ENCODE results near the gene ADAD1.

Gene ADAD1

GRCh38 chr4:122456231-122457116 lies 77.7 kb downstream of the ADAD1 start, which contains the start of gene IL2:
Gene IL2, minus strand, starts transcription at chr4:122456725. Its CDS starts 285 bp downstream, at chr4:122456440.
- peaks cover 5% of the 10 kb centered on the region; the same call in 1 of the 2 replicates for H3K4me1 ChIP-seq (ENCODE audit: insufficient read depth, low read length)
- no peaks in the 10 kb centered on the region for H3K36me3 ChIP-seq (ENCODE audit: insufficient read depth, low read length)
- no peaks in the 10 kb centered on the region for H3K27me3 ChIP-seq (ENCODE audit: insufficient read depth, low read length)
- no peak within 1 kb of the TSS for H3K9ac ChIP-seq (ENCODE audit: low read depth, low read length)
- no peaks in the 10 kb centered on the region for H3K9me3 ChIP-seq (ENCODE audit: insufficient read depth, low read depth, low read length)
- H3K4me3 ChIP-seq (ENCODE audit: low read length): no peak within 1 kb of the TSS
- H3K27ac ChIP-seq (ENCODE audit: low read depth, low read length): no peak within 1 kb of the TSS
- no CpG with 5 or more reads among the region's 2 CpGs for WGBS

DNA sequence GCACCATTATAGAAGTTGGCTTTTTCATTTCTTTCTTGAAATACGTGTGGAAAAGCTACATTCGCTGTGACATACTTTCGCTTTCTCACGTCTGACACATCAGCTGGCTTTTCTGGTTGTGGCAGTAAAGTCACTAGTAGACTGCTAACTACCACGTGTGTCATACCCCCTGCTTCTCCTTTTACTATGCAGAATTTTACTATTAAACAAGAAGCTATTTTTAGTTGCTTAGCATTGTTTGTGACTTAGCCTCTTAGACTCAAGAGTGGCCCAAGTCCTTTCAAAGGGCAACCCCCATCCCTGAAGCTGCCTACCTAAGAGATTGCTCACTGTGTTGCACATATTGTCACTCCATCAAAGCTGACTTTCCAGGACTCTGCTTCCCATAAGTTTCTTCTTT lies 79.8 kb downstream of the ADAD1 start:
- H3K4me3 ChIP-seq (ENCODE audit: low read length): no peak overlapping the region
- H3K27ac ChIP-seq (ENCODE audit: low read depth, low read length): no peak overlapping the region
- peaks cover 5% of the 10 kb centered on the region; the same call in 1 of the 2 replicates for H3K4me1 ChIP-seq (ENCODE audit: insufficient read depth, low read length)
- 53% methylated on average over 5 of the region's 5 CpGs for WGBS
- no peaks in the 10 kb centered on the region for H3K27me3 ChIP-seq (ENCODE audit: insufficient read depth, low read length)
- H3K9ac ChIP-seq (ENCODE audit: low read depth, low read length): no peak overlapping the region
- H3K9me3 ChIP-seq (ENCODE audit: insufficient read depth, low read depth, low read length): no peaks in the 10 kb centered on the region
- H3K36me3 ChIP-seq (ENCODE audit: insufficient read depth, low read length): no peaks in the 10 kb centered on the region

- Histone ChIP-seq H3K9ac (ENCODE audit: low read depth, low read length) (no peak overlapping the region), H3K4me3 (ENCODE audit: low read length) (no peak overlapping the region), H3K27me3 (ENCODE audit: insufficient read depth, low read length) (no peaks in the 10 kb centered on the region), H3K36me3 (ENCODE audit: insufficient read depth, low read length) (no peaks in the 10 kb centered on the region), H3K9me3 (ENCODE audit: insufficient read depth, low read depth, low read length) (peaks cover 12% of the 10 kb centered on the region; the same call in 1 of the 2 replicates), H3K4me1 (ENCODE audit: insufficient read depth, low read length) (no peaks in the 10 kb centered on the region), H3K27ac (ENCODE audit: low read depth, low read length) (no peak overlapping the region)
- 100% methylated on average over 1 of the region's 1 CpG for WGBS
These were observed 90.6 kb downstream of the ADAD1 start for GRCh38 chr4:122469457-122469856.

GRCh38 chr4:122475233-122475632 lies 96.4 kb downstream of the ADAD1 start:
- Histone ChIP-seq H3K4me1 (ENCODE audit: insufficient read depth, low read length) (no peaks in the 10 kb centered on the region), H3K27me3 (ENCODE audit: insufficient read depth, low read length) (no peaks in the 10 kb centered on the region), H3K36me3 (ENCODE audit: insufficient read depth, low read length) (no peaks in the 10 kb centered on the region), H3K27ac (ENCODE audit: low read depth, low read length) (no peak overlapping the region), H3K9me3 (ENCODE audit: insufficient read depth, low read depth, low read length) (no peaks in the 10 kb centered on the region), H3K9ac (ENCODE audit: low read depth, low read length) (no peak overlapping the region), H3K4me3 (ENCODE audit: low read length) (no peak overlapping the region)
- 83% methylated on average over 2 of the region's 3 CpGs for WGBS

- Histone ChIP-seq H3K27me3 (ENCODE audit: insufficient read depth, low read length) (no peaks in the 10 kb centered on the region), H3K36me3 (ENCODE audit: insufficient read depth, low read length) (no peaks in the 10 kb centered on the region), H3K4me1 (ENCODE audit: insufficient read depth, low read length) (no peaks in the 10 kb centered on the region), H3K27ac (ENCODE audit: low read depth, low read length) (no peak overlapping the region), H3K9ac (ENCODE audit: low read depth, low read length) (no peak overlapping the region), H3K4me3 (ENCODE audit: low read length) (no peak overlapping the region), H3K9me3 (ENCODE audit: insufficient read depth, low read depth, low read length) (no peaks in the 10 kb centered on the region)
- no CpG with 5 or more reads among the region's 1 CpG for WGBS
These were observed 97.3 kb downstream of the ADAD1 start for GRCh38 chr4:122476126-122476525.

DNA sequence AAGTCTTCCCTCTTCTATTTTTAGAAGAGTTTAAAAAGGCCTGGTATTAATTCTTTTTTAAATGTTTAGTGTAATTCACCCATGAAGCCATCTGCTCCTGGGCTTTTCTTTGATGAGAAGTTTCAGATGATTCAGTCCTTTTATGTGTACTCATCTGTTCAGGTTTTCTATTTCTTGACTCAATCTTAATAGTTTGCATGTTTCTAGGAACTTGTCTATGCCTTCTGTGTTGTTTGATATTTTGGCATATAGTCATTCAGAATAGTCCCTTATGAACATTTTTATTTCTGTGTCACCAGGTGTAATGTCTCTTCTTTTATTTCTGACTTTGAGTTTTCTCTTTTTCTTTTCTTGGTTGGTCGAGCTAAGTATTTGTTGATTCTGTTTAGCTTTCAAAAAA lies 97.9 kb downstream of the ADAD1 start:
- H3K4me1 ChIP-seq (ENCODE audit: insufficient read depth, low read length): no peaks in the 10 kb centered on the region
- no peak overlapping the region for H3K27ac ChIP-seq (ENCODE audit: low read depth, low read length)
- H3K9me3 ChIP-seq (ENCODE audit: insufficient read depth, low read depth, low read length): no peaks in the 10 kb centered on the region
- H3K9ac ChIP-seq (ENCODE audit: low read depth, low read length): no peak overlapping the region
- no peak overlapping the region for H3K4me3 ChIP-seq (ENCODE audit: low read length)
- no peaks in the 10 kb centered on the region for H3K27me3 ChIP-seq (ENCODE audit: insufficient read depth, low read length)
- WGBS: no CpG with 5 or more reads among the region's 1 CpG
- H3K36me3 ChIP-seq (ENCODE audit: insufficient read depth, low read length): no peaks in the 10 kb centered on the region
